Measurements from ENCODE around the gene PRMT7. TPM values are rescaled to one million over a fixed set of nuclear protein-coding genes. Genes with fewer than 3 reads are reported as not detected.

The PRMT7 gene
- total RNA-seq, 1 experiment from 2014 or later, result 46.4 TPM

DNA sequence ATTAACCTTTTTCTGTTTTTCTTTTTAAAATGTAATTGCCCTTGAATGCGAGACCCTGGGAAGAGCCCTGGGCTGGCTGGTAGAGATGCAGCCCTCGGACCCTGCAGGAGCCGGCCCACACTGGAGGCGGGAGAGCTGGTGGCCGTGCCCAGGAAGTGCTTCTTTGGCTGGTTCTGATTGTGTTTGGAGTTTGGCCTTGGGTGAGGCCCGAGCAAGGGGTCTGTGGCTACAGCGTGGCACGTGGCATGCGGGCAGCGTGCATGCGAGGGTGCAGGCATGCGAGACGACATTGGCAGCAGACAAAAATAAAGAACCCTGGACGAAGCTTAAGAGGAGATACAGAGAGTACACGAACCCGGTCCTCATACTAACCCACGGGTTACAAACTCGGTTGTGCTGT is 49.7 kb downstream of the PRMT7 start:
- no peak for ATAC-seq
- no peak overlapping the region for H3K9ac ChIP-seq (ENCODE audit: low read length)
- H3F3A ChIP-seq (ENCODE audit: low read length, unreplicated experiment), result no peaks in the 10 kb centered on the region
- intact Hi-C loops (cut with micrococcal nuclease), result no loop called here
- no peak overlapping the region for H2AFZ ChIP-seq (ENCODE audit: low read length)
- ChIA-PET CTCF (no interaction called here), POLR2A (ENCODE audit: unreplicated experiment) (interaction anchor here (0.7 kb wide), 1 partner anchor 17 kb away, joined by 3 read pairs; no protein-coding TSS in a partner anchor)
- DNase-seq, result no peak
- H3K4me3 ChIP-seq (ENCODE audit: low read length), result no peak overlapping the region
- no peaks in the 10 kb centered on the region for H3K9me3 ChIP-seq (ENCODE audit: low read length)
- BruUV-seq (replicated peaks), result no TSS peak
- no peaks in the 10 kb centered on the region for H3K79me2 ChIP-seq (ENCODE audit: low read length)
- no peaks in the 10 kb centered on the region for H3K9me2 ChIP-seq (replicated peaks; ENCODE audit: low read length)
- no peak overlapping the region for H3K4me2 ChIP-seq (ENCODE audit: low read length)
- no peaks in the 10 kb centered on the region for H3K27me3 ChIP-seq (ENCODE audit: low read length)
- no peaks in the 10 kb centered on the region for H4K20me1 ChIP-seq (ENCODE audit: low read length)
- H3K27ac ChIP-seq (ENCODE audit: low read length), result no peak overlapping the region
- H3K4me1 ChIP-seq (ENCODE audit: insufficient read depth, low read length), result no peaks in the 10 kb centered on the region
- H3K36me3 ChIP-seq (ENCODE audit: low read depth, low read length), result no peaks in the 10 kb centered on the region
- no peak for TF ChIP-seq EZH2phosphoT487 (IDR thresholded peaks at IDR 0.05; ENCODE audit: borderline replicate concordance, low read length)
- no peak for TF ChIP-seq EZH2 (IDR thresholded peaks at IDR 0.05; ENCODE audit: low read length, unreplicated experiment)
- TF ChIP-seq, protein P1, sequence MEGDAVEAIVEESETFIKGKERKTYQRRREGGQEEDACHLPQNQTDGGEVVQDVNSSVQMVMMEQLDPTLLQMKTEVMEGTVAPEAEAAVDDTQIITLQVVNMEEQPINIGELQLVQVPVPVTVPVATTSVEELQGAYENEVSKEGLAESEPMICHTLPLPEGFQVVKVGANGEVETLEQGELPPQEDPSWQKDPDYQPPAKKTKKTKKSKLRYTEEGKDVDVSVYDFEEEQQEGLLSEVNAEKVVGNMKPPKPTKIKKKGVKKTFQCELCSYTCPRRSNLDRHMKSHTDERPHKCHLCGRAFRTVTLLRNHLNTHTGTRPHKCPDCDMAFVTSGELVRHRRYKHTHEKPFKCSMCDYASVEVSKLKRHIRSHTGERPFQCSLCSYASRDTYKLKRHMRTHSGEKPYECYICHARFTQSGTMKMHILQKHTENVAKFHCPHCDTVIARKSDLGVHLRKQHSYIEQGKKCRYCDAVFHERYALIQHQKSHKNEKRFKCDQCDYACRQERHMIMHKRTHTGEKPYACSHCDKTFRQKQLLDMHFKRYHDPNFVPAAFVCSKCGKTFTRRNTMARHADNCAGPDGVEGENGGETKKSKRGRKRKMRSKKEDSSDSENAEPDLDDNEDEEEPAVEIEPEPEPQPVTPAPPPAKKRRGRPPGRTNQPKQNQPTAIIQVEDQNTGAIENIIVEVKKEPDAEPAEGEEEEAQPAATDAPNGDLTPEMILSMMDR (conservative IDR thresholded peaks at IDR 0.05; ENCODE audit: low read depth, low read length), result no peak

DNA sequence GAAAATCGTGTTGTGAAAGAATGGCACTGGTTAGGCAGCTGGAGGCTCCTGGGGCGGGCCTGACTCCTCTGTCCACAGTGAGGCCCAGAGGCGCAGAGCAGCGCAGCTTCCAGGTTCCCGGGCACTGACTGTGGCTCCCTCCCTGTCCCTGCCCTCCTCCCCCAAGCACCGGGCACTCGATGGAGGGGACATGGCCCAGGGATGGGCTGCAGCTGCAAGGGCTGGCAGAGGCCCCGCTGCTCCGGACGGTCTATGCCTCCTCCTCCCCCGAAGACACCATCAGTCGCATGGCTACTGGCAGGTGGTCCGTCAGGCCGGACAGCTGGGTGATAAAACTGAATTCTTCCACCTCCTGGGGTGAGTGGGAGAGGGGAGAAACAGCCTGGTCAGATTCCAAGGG is 50.1 kb downstream of the PRMT7 start:
- intact Hi-C loops (cut with micrococcal nuclease), result no loop called here
- H3K4me2 ChIP-seq (ENCODE audit: low read length), result no peak overlapping the region
- H3K9ac ChIP-seq (ENCODE audit: low read length), result no peak overlapping the region
- TF ChIP-seq EZH2phosphoT487 (IDR thresholded peaks at IDR 0.05; ENCODE audit: borderline replicate concordance, low read length), result no peak
- TF ChIP-seq, protein P1 (conservative IDR thresholded peaks at IDR 0.05; ENCODE audit: low read depth, low read length), result no peak
- no peak for TF ChIP-seq EZH2 (IDR thresholded peaks at IDR 0.05; ENCODE audit: low read length, unreplicated experiment)
- ATAC-seq, result no peak
- no peak for DNase-seq
- no peaks in the 10 kb centered on the region for H3K9me2 ChIP-seq (replicated peaks; ENCODE audit: low read length)
- ChIA-PET POLR2A (ENCODE audit: unreplicated experiment) (interaction anchor here (0.7 kb wide), 1 partner anchor 17 kb away, joined by 3 read pairs; no protein-coding TSS in a partner anchor), CTCF (no interaction called here)
- no peaks in the 10 kb centered on the region for H3K27me3 ChIP-seq (ENCODE audit: low read length)
- no peaks in the 10 kb centered on the region for H4K20me1 ChIP-seq (ENCODE audit: low read length)
- no peak overlapping the region for H2AFZ ChIP-seq (ENCODE audit: low read length)
- no TSS peak for BruUV-seq (replicated peaks)
- no peak overlapping the region for H3K27ac ChIP-seq (ENCODE audit: low read length)
- H3K4me1 ChIP-seq (ENCODE audit: insufficient read depth, low read length), result no peaks in the 10 kb centered on the region
- no peaks in the 10 kb centered on the region for H3F3A ChIP-seq (ENCODE audit: low read length, unreplicated experiment)
- no peaks in the 10 kb centered on the region for H3K9me3 ChIP-seq (ENCODE audit: low read length)
- H3K79me2 ChIP-seq (ENCODE audit: low read length), result no peaks in the 10 kb centered on the region
- no peak overlapping the region for H3K4me3 ChIP-seq (ENCODE audit: low read length)
- H3K36me3 ChIP-seq (ENCODE audit: low read depth, low read length), result no peaks in the 10 kb centered on the region

DNA sequence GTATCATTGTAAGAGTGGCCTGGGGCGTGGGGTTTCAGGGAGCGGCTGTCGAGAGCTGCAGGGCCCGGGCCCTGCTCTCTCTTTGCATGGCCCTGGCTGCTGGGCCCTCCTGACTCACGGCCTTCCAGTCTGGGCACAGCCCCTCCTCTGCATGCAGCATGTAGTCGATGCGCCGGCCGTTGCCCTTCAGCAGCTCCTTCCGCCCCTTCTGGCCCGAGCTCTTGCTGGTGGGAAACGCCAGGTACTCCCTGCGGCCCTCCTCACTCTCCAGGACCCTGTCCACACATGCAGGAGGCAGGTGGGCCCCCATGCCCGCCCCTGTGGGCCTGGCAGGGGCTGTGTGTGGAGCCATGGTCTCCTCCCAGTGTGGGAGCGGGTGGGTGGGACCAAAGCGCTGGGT is 50.7 kb downstream of the PRMT7 start:
- CTCF ChIA-PET, result no interaction called here
- Histone ChIP-seq H3K9me2 (replicated peaks; ENCODE audit: low read length) (no peaks in the 10 kb centered on the region), H2AFZ (ENCODE audit: low read length) (no peak overlapping the region), H4K20me1 (ENCODE audit: low read length) (no peaks in the 10 kb centered on the region), H3K27me3 (ENCODE audit: low read length) (no peaks in the 10 kb centered on the region), H3K9me3 (ENCODE audit: low read length) (no peaks in the 10 kb centered on the region), H3K9ac (ENCODE audit: low read length) (no peak overlapping the region), H3K27ac (ENCODE audit: low read length) (no peak overlapping the region), H3F3A (ENCODE audit: low read length, unreplicated experiment) (no peaks in the 10 kb centered on the region), H3K79me2 (ENCODE audit: low read length) (no peaks in the 10 kb centered on the region), H3K36me3 (ENCODE audit: low read depth, low read length) (no peaks in the 10 kb centered on the region), H3K4me2 (ENCODE audit: low read length) (no peak overlapping the region), H3K4me1 (ENCODE audit: insufficient read depth, low read length) (no peaks in the 10 kb centered on the region), H3K4me3 (ENCODE audit: low read length) (no peak overlapping the region)
- BruUV-seq (replicated peaks), result no TSS peak
- POLR2A ChIA-PET (ENCODE audit: unreplicated experiment), result no interaction called here
- TF ChIP-seq, protein P1 (conservative IDR thresholded peaks at IDR 0.05; ENCODE audit: low read depth, low read length), result no peak
- no peak for ATAC-seq
- intact Hi-C loops (cut with micrococcal nuclease), result no loop called here
- DNase-seq, result no peak
